H1 (cell line): Measurements from ENCODE around the gene LMX1B. TPM values are rescaled to one million over a fixed set of nuclear protein-coding genes. Genes with fewer than 3 reads are reported as not detected.
A peak's percentile ranks its signal among the peaks of the same experiment; 100 is the strongest.

ENCODE experiments used
- CTCF ChIA-PET: fragments of 300-600 bp; sonication (Branson Sonifier 250); formaldehyde crosslinking; loops from one replicate; lab custom pipeline; 2021; ENCODE audit not compliant: partially characterized antibody; lab: Charles Lee
- POLR2A ChIA-PET: fragments of 300-600 bp; sonication (Branson Sonifier 250); formaldehyde crosslinking; loops from one replicate; lab custom pipeline; 2021; ENCODE audit warnings: inconsistent platforms; ENCODE audit not compliant: partially characterized antibody; lab: Charles Lee
- DNase-seq, 2 experiments: peaks; one replicate each; pipeline versions ENCODE4 v3.0.0 to v3.0.0-alpha.2; 2010 to 2022; ENCODE audit warnings: low spot score in 2 of 2, low read depth in 1 of 2, mixed read lengths in 1 of 2
- FAIRE-seq: peaks from 2 replicates; lab custom pipeline; 2011; peaks lifted over from hg19 to GRCh38; lab: Jason Lieb, UNC
- H2AFZ ChIP-seq: 2 replicates; pipeline ENCODE4 v1.8.1; 2012; ENCODE audit warnings: low read length, inconsistent platforms
- H2AK5ac ChIP-seq: 2 replicates; pipeline ENCODE4 v1.6.1; 2013; ENCODE audit warnings: low read depth, low read length
- H2BK120ac ChIP-seq: replicated peaks from 2 replicates; pipeline ENCODE3; 2013; ENCODE audit warnings: low read depth, low read length, inconsistent platforms
- H2BK12ac ChIP-seq: 2 replicates; pipeline ENCODE4 v1.6.1; 2013; ENCODE audit warnings: low read depth, low read length
- H2BK15ac ChIP-seq: 2 replicates; pipeline ENCODE4 v1.6.1; 2013; ENCODE audit warnings: low read length
- H2BK20ac ChIP-seq: 2 replicates; pipeline ENCODE4 v1.6.1; 2013; ENCODE audit warnings: low read length
- H2BK5ac ChIP-seq: 2 replicates; pipeline ENCODE4 v1.6.1; 2013; ENCODE audit warnings: low read depth, low read length
- H3K14ac ChIP-seq: 2 replicates; pipeline ENCODE4 v1.6.1; 2013; ENCODE audit warnings: inconsistent platforms; ENCODE audit not compliant: insufficient read length
- H3K18ac ChIP-seq: 2 replicates; pipeline ENCODE4 v1.6.1; 2013; ENCODE audit warnings: low read length; ENCODE audit errors: extremely low read depth
- H3K23ac ChIP-seq: 2 replicates; pipeline ENCODE4 v1.6.1; 2013; ENCODE audit warnings: inconsistent platforms; ENCODE audit not compliant: insufficient read length
- H3K23me2 ChIP-seq: 2 replicates; pipeline ENCODE4 v1.6.1; 2013; ENCODE audit warnings: low read depth, low read length
- H3K27ac ChIP-seq: 2 replicates; pipeline ENCODE4 v1.6.1; 2011; ENCODE audit warnings: low read depth, low read length, inconsistent platforms
- H3K27me3 ChIP-seq, 4 experiments: replicated peaks in 1 of 4; 1 replicate in 1 of 4; 2 replicates in 3 of 4; pipeline versions ENCODE4 v1.6.1 to v1.8.1; 2011 to 2013; ENCODE audit warnings: low read length in 3 of 4, mild to moderate bottlenecking in 3 of 4, inconsistent platforms in 2 of 4, mixed read lengths in 2 of 4, moderate library complexity in 1 of 4; ENCODE audit not compliant: control insufficient read depth in 3 of 4, insufficient read depth in 3 of 4; ENCODE audit errors: extremely low read depth in 1 of 4
- H3K36me3 ChIP-seq, 4 experiments: 2 replicates each; pipeline versions ENCODE4 v1.6.1 to v1.8.1; 2011 to 2013; ENCODE audit warnings: mild to moderate bottlenecking in 4 of 4, low read length in 3 of 4, moderate library complexity in 2 of 4, control low read depth in 1 of 4, inconsistent platforms in 1 of 4; ENCODE audit not compliant: insufficient read depth in 4 of 4, control insufficient read depth in 2 of 4
- H3K4ac ChIP-seq: replicated peaks from 2 replicates; pipeline ENCODE3; 2013; ENCODE audit warnings: low read length, low read depth, mixed read lengths, inconsistent platforms; ENCODE audit not compliant: insufficient read length
- H3K4me1 ChIP-seq, 4 experiments: replicated peaks in 1 of 4; 1 replicate in 1 of 4; 2 replicates in 3 of 4; pipeline versions ENCODE4 v1.6.1 to v1.8.1; 2011 to 2013; ENCODE audit warnings: low read length in 3 of 4, inconsistent platforms in 2 of 4, mixed read lengths in 1 of 4; ENCODE audit not compliant: insufficient read depth in 4 of 4, control insufficient read depth in 3 of 4
- H3K4me2 ChIP-seq, 2 experiments: 2 replicates each; pipeline versions ENCODE4 v1.6.1 to v1.8.1; 2011 to 2013; ENCODE audit warnings: low read depth in 2 of 2, low read length in 2 of 2, control low read depth in 1 of 2, inconsistent platforms in 1 of 2, mild to moderate bottlenecking in 1 of 2; ENCODE audit not compliant: insufficient read depth in 1 of 2
- H3K4me3 ChIP-seq, 4 experiments: fragments of 200-600, 300-600 bp in 1 of 4; sonication (generic), shearing (Covaris generic), sonication (Bioruptor Twin) in 1 of 4; 2 replicates each; pipeline versions ENCODE4 v1.5.1 to v1.8.1; 2011 to 2016; ENCODE audit warnings: low read length in 4 of 4, low read depth in 3 of 4, control low read depth in 2 of 4, inconsistent platforms in 2 of 4, mild to moderate bottlenecking in 2 of 4, mixed read lengths in 1 of 4, moderate library complexity in 1 of 4; ENCODE audit not compliant: insufficient read depth in 2 of 4; ENCODE audit errors: extremely low read depth in 1 of 4
- H3K56ac ChIP-seq: replicated peaks from 2 replicates; pipeline ENCODE3; 2013; ENCODE audit warnings: low read depth, mild to moderate bottlenecking, mixed read lengths, low read length, inconsistent platforms; ENCODE audit not compliant: insufficient read length
- H3K79me1 ChIP-seq: 2 replicates; pipeline ENCODE4 v1.6.1; 2013; ENCODE audit warnings: low read depth, low read length, control low read depth
- H3K79me2 ChIP-seq, 2 experiments: 2 replicates each; pipeline versions ENCODE4 v1.6.1 to v1.8.1; 2012 to 2013; ENCODE audit warnings: low read length in 2 of 2, mild to moderate bottlenecking in 2 of 2, inconsistent platforms in 1 of 2; ENCODE audit not compliant: insufficient read depth in 2 of 2, control insufficient read depth in 1 of 2
- H3K9ac ChIP-seq, 4 experiments: replicated peaks in 1 of 4; 1 replicate in 1 of 4; 2 replicates in 3 of 4; pipeline versions ENCODE4 v1.6.1 to v1.8.1; 2011 to 2013; ENCODE audit warnings: low read depth in 3 of 4, low read length in 3 of 4, control low read depth in 2 of 4, mild to moderate bottlenecking in 2 of 4, moderate library complexity in 2 of 4, inconsistent platforms in 1 of 4; ENCODE audit errors: extremely low read depth in 1 of 4
- H3K9me3 ChIP-seq, 2 experiments: 2 replicates each; pipeline versions ENCODE4 v1.6.1 to v1.8.1; 2012 to 2013; ENCODE audit warnings: mild to moderate bottlenecking in 2 of 2, moderate library complexity in 2 of 2, control low read depth in 1 of 2, inconsistent platforms in 1 of 2, low read depth in 1 of 2, low read length in 1 of 2, mixed read lengths in 1 of 2; ENCODE audit not compliant: insufficient read depth in 2 of 2
- H4K20me1 ChIP-seq, 2 experiments: replicated peaks in 1 of 2; 2 replicates each; pipeline versions ENCODE3 to v1.8.1; 2011 to 2013; ENCODE audit warnings: inconsistent platforms in 2 of 2, low read length in 2 of 2, mild to moderate bottlenecking in 1 of 2; ENCODE audit not compliant: insufficient read depth in 2 of 2, control insufficient read depth in 1 of 2
- H4K5ac ChIP-seq: 2 replicates; pipeline ENCODE4 v1.6.1; 2013; ENCODE audit warnings: low read length, low read depth, mixed read lengths, inconsistent platforms; ENCODE audit not compliant: insufficient read length
- H4K8ac ChIP-seq: 2 replicates; pipeline ENCODE4 v1.8.0; 2013; ENCODE audit warnings: mild to moderate bottlenecking, moderate library complexity, low read length, inconsistent platforms; ENCODE audit not compliant: insufficient read depth; ENCODE audit errors: extremely low read depth
- H4K91ac ChIP-seq: replicated peaks from 2 replicates; pipeline ENCODE3; 2013; ENCODE audit warnings: low read length, mixed read lengths, inconsistent platforms; ENCODE audit not compliant: insufficient read length
- CBX8 ChIP-seq: fragments of 300-800, 300-1000 bp; sonication (generic); IDR thresholded peaks from 2 replicates; pipeline ENCODE4 v1.7.1; 2016; ENCODE audit warnings: low read depth, low read length, borderline replicate concordance
- CEBPB ChIP-seq: IDR thresholded peaks from 2 replicates; pipeline ENCODE4 v1.6.1; 2012; ENCODE audit warnings: low read depth, low read length
- CHD1 ChIP-seq: IDR thresholded peaks from 2 replicates; pipeline ENCODE4 v1.6.1; 2012; ENCODE audit warnings: low read depth, low read length, improper control_type of control experiment
- CHD2 ChIP-seq: IDR thresholded peaks from 2 replicates; pipeline ENCODE4 v1.6.1; 2012; ENCODE audit warnings: low read length, improper control_type of control experiment
- EGR1 ChIP-seq: IDR thresholded peaks from 2 replicates; pipeline ENCODE4 v1.6.1; 2011; ENCODE audit warnings: low read depth, low read length, borderline replicate concordance
- POU5F1 ChIP-seq: IDR thresholded peaks from 2 replicates; pipeline ENCODE4 v1.6.1; 2011; ENCODE audit warnings: low read depth, mild to moderate bottlenecking, low read length, moderate library complexity
- RAD21 ChIP-seq, 2 experiments: IDR thresholded peaks in 1 of 2; conservative IDR thresholded peaks in 1 of 2; 2 replicates each; pipeline ENCODE4 v1.6.1; 2011; ENCODE audit warnings: low read depth in 2 of 2, low read length in 2 of 2, improper control_type of control experiment in 1 of 2, inconsistent platforms in 1 of 2, mild to moderate bottlenecking in 1 of 2, moderate library complexity in 1 of 2
- RFX5 ChIP-seq: IDR thresholded peaks from 2 replicates; pipeline ENCODE4 v1.6.1; 2011; ENCODE audit warnings: low read depth, low read length, improper control_type of control experiment, borderline replicate concordance
- SP2 ChIP-seq: IDR thresholded peaks from 2 replicates; pipeline ENCODE4 v1.6.1; 2012; ENCODE audit warnings: mild to moderate bottlenecking, low read length, inconsistent platforms
- SRF ChIP-seq: IDR thresholded peaks from 2 replicates; pipeline ENCODE4 v1.6.1; 2011; ENCODE audit warnings: mild to moderate bottlenecking, low read depth, low read length, moderate library complexity
- SUZ12 ChIP-seq: fragments of 200-600 bp; sonication (generic); IDR thresholded peaks from 2 replicates; pipeline ENCODE4 v1.6.1; 2012; ENCODE audit warnings: mild to moderate bottlenecking, inconsistent platforms, low read length, moderate library complexity, mixed read lengths
- WGBS, 2 experiments: shearing (Covaris generic) in 1 of 2; methylation state at CpG; one replicate each; pipeline versions ENCODE4 v1.1.6 to v1.1.7; 2013 to 2015; ENCODE audit warnings: low lambda C conversion rate in 2 of 2, mixed read lengths in 2 of 2, inconsistent platforms in 1 of 2, low coverage in 1 of 2, missing lambda C conversion rate in 1 of 2; ENCODE audit not compliant: insufficient replicate concordance in 2 of 2, insufficient coverage in 1 of 2, insufficient read length in 1 of 2; ENCODE audit errors: extremely low coverage in 1 of 2, missing lambda C conversion rate in 1 of 2; 5-methylcytosine and 5-hydroxymethylcytosine counted together
- polyA plus RNA-seq, 7 experiments: library from polyadenylated mRNA; depleted of rRNA in 3 of 7; stranded (reverse) in 5 of 7; unstranded in 2 of 7; fragments of >200 nt in 5 of 7; fragments of 200-250 nt in 2 of 7; gene quantifications; 1 replicate in 5 of 7; 2 replicates in 1 of 7; 4 replicates in 1 of 7; pipeline versions ENCODE4 v1.2.1 to v1.2.3, GENCODE V29; 2011 to 2013; ENCODE audit warnings: missing spikeins in 2 of 7, mixed read lengths in 2 of 7
- total RNA-seq: library from RNA; stranded (reverse); fragmentation: NEBNext Ultra II Directional; extraction: Animal tissue kit (Norgen Biotek cat#: 25700); gene quantifications from 2 replicates; pipeline ENCODE4 v1.2.1, GENCODE V29; 2021
- TF ChIP-seq, protein P1 (sequence below): IDR thresholded peaks from 2 replicates; pipeline ENCODE4 v1.6.1; 2012; ENCODE audit warnings: inconsistent platforms
- TF ChIP-seq, protein P2 (sequence below): IDR thresholded peaks from 2 replicates; pipeline ENCODE4 v1.6.1; 2011; ENCODE audit warnings: low read depth, mild to moderate bottlenecking, low read length; ENCODE audit not compliant: insufficient read depth

Gene LMX1B
- total and polyA plus RNA-seq, 2 of the 8 experiments (the other 6 are each of a cell fraction or from before 2014, with no cell fraction given) = 0.09 to 0.37 TPM

DNA sequence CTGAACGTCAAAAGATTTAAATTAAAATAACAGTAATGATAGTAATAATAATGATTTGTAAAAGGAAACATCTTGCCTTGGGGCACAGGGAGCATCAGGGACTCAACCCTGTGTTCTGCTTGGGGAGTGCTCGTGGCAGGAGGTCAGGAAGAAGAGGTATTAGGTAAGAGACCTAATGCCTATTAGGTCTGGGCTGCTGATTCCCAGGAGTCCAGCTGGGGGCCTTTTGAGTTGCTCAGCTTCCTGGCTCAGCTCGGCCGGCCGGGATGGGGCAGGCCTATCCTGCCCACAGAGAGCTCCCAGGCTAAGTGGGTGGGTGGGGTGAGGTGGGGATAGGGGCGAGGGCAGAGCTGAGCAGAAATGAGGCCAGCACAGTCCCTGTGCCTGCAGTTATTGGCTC lies 17.5 kb downstream of the LMX1B start:
- H2BK20ac ChIP-seq = no peak overlapping the region; the same call in 1 of the 2 replicates
- no peaks in the 10 kb centered on the region for H3K79me2 ChIP-seq
- no peak for TF ChIP-seq RFX5
- TF ChIP-seq CHD1 = no peak
- TF ChIP-seq EGR1 = no peak
- TF ChIP-seq, protein P1, sequence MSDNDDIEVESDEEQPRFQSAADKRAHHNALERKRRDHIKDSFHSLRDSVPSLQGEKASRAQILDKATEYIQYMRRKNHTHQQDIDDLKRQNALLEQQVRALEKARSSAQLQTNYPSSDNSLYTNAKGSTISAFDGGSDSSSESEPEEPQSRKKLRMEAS = no peak
- TF ChIP-seq POU5F1 = no peak
- peak; percentile 33; the same call in 1 of the 2 replicates for TF ChIP-seq CEBPB
- TF ChIP-seq SRF = no peak
- TF ChIP-seq SUZ12 = no peak
- TF ChIP-seq CHD2 = no peak
- TF ChIP-seq RAD21 (IDR thresholded peaks at IDR 0.05 in 1 of 2, conservative IDR thresholded peaks at IDR 0.05 in 1 of 2; ENCODE audit: low read depth in 2 of 2, low read length in 2 of 2) = peak in 1 of 2 experiments; percentile 21; a peak in 1 of 4 replicates
- TF ChIP-seq SP2 = no peak
- TF ChIP-seq CBX8 = no peak
- TF ChIP-seq, protein P2, sequence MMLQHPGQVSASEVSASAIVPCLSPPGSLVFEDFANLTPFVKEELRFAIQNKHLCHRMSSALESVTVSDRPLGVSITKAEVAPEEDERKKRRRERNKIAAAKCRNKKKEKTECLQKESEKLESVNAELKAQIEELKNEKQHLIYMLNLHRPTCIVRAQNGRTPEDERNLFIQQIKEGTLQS = no peak

More for the DNA sequence above, 17.5 kb downstream of the LMX1B start:
- no peak overlapping the region for H3K14ac ChIP-seq
- H2AFZ ChIP-seq = no peak overlapping the region
- no peak overlapping the region for H2BK15ac ChIP-seq
- no peak overlapping the region for H4K8ac ChIP-seq
- no peak overlapping the region for H2BK120ac ChIP-seq
- no peak for DNase-seq
- no peak overlapping the region for H3K9ac ChIP-seq
- peaks cover under 1% of the 10 kb centered on the region; the same call in 1 of the 2 replicates for H3K23me2 ChIP-seq
- H3K9me3 ChIP-seq = no peaks in the 10 kb centered on the region
- H3K4me3 ChIP-seq = no peak overlapping the region
- H3K27me3 ChIP-seq = peaks cover 39 to 98% (median 81%) of the 10 kb centered on the region in 4 experiments
- no peak overlapping the region for H3K4ac ChIP-seq
- 0 out of 2 replicates have a peak overlapping the region, but pooled peaks have one; percentile 16 for H3K18ac ChIP-seq
- no peak overlapping the region for H4K91ac ChIP-seq
- H3K4me1 ChIP-seq = peaks cover 0 to 19% (median 9%) of the 10 kb centered on the region in 4 experiments; a peak in 6 of 7 replicates
- ChIA-PET POLR2A (interaction anchor here (1.0 to 1.5 kb wide), 3 partner anchors 11 to 15 kb away, joined by 3 to 5 read pairs (median 3); no protein-coding TSS in a partner anchor), CTCF (interaction anchor here (0.6 to 20.9 kb wide), 16 partner anchors 9 to 151 kb away, joined by 3 to 323 read pairs (median 6); no protein-coding TSS in a partner anchor)
- H3K27ac ChIP-seq = no peak overlapping the region
- no peaks in the 10 kb centered on the region for H3K79me1 ChIP-seq
- H3K56ac ChIP-seq = no peak overlapping the region
- H4K5ac ChIP-seq = no peak overlapping the region
- no peak overlapping the region for H2BK12ac ChIP-seq
- H2AK5ac ChIP-seq = no peak overlapping the region
- H2BK5ac ChIP-seq = no peak overlapping the region
- peaks cover 6 to 11% of the 10 kb centered on the region in 2 experiments for H4K20me1 ChIP-seq
- H3K36me3 ChIP-seq = no peaks in the 10 kb centered on the region
- H3K4me2 ChIP-seq = peak overlapping the region in 1 of 2 experiments; percentile 29; a peak in 1 of 4 replicates
- FAIRE-seq = no peak
- WGBS, 2 experiments = 23% methylated on average over 5 of the region's 6 CpGs; no CpG with 5 or more reads in 1 of the 2 experiments
- H3K23ac ChIP-seq = no peak overlapping the region
